Stimulated activated CD8-positive, alpha-beta memory T cell treated with anti-CD3 and anti-CD28 coated beads, Interleukin-7, amount 100 ng/mL, for 48 hours (primary cell): ENCODE measurements around the gene ATF6B.
A peak's percentile ranks its signal among the peaks of the same experiment; 100 is the strongest.
"Not testable (repeated sequence)": the region's sequence is repeated elsewhere in the genome, so short reads cannot be mapped to it uniquely, and the experiment has no call there.

Source experiments
- DNase-seq, 2 donors: peaks; one replicate each; pipeline ENCODE4 v3.0.0-alpha.2; 2020; ENCODE audit warnings: low read depth in 1 of 2; ENCODE audit errors: extremely low read depth in 1 of 2

Gene ATF6B

GRCh38 chr6:32108727-32109113 lies 19.3 kb downstream of the ATF6B start:
- DNase-seq, result no peak

- DNase-seq, result no peak
Observed at GRCh38 chr6:32108094-32108627, 19.9 kb downstream of the ATF6B start.

- no peak for DNase-seq
Observed at GRCh38 chr6:32107406-32107805, 20.6 kb downstream of the ATF6B start.

- no peak for DNase-seq
Observed at GRCh38 chr6:32105433-32105832, 22.6 kb downstream of the ATF6B start.

- no peak for DNase-seq
Observed at GRCh38 chr6:32102255-32102654, 25.8 kb downstream of the ATF6B start.

- DNase-seq, result not testable (repeated sequence)
Observed at GRCh38 chr6:32100251-32100650, 27.8 kb downstream of the ATF6B start.

- no peak for DNase-seq
Observed at GRCh38 chr6:32097364-32097763, 30.7 kb downstream of the ATF6B start.

GRCh38 chr6:32096394-32097258 lies 31.4 kb downstream of the ATF6B start:
- DNase-seq, result no peak

GRCh38 chr6:32096087-32096393 lies 32.0 kb downstream of the ATF6B start:
- DNase-seq, result no peak

- DNase-seq, result no peak
Observed at GRCh38 chr6:32095338-32096086, 32.5 kb downstream of the ATF6B start.

GRCh38 chr6:32092760-32093497 lies 35.1 kb downstream of the ATF6B start:
- no peak for DNase-seq

- no peak for DNase-seq
Observed at GRCh38 chr6:32089082-32089828, 38.8 kb downstream of the ATF6B start.

- DNase-seq, result no peak
Observed at GRCh38 chr6:32088487-32089049, 39.5 kb downstream of the ATF6B start.

GRCh38 chr6:32087574-32088486 lies 40.2 kb downstream of the ATF6B start:
- peak; percentile 45 to 63 for DNase-seq

GRCh38 chr6:32086661-32087573 lies 41.1 kb downstream of the ATF6B start:
- DNase-seq, result peak; percentile 24 to 35

- no peak for DNase-seq
Observed at GRCh38 chr6:32085759-32086459, 42.1 kb downstream of the ATF6B start.

GRCh38 chr6:32084780-32085179 lies 43.3 kb downstream of the ATF6B start:
- DNase-seq, result no peak
